GM23338 (cell line): ENCODE results near the gene CRYBG2. TPM values are rescaled to one million over a fixed set of nuclear protein-coding genes. Genes with fewer than 3 reads are reported as not detected.

Source experiments
- ATAC-seq: fragments of 200-7000 bp; cut with Tn5 transposase; 3 replicates; pipeline ENCODE4 v1.9.1; 2020
- DNase-seq: peaks from one replicate; pipeline ENCODE4 v3.0.0-alpha.2; 2015; ENCODE audit warnings: low spot score
- H2AFZ ChIP-seq: fragments of 200-600 bp; sonication (generic); 2 replicates; pipeline ENCODE4 v1.8.0; 2016; ENCODE audit warnings: antibody characterized with exemption, mild to moderate bottlenecking, moderate library complexity
- H3F3A ChIP-seq: fragments of 200-600 bp; sonication (generic); replicated peaks from 2 replicates; pipeline ENCODE4 v1.8.0; 2017; ENCODE audit warnings: antibody characterized with exemption, mixed run types, low read depth
- H3K27ac ChIP-seq: fragments of 200-600 bp; sonication (generic); 2 replicates; pipeline ENCODE4 v1.6.1; 2016; ENCODE audit warnings: low read depth
- H3K27me3 ChIP-seq: fragments of 200-600 bp; sonication (generic); 2 replicates; pipeline ENCODE4 v1.8.0; 2016; ENCODE audit warnings: mild to moderate bottlenecking, mixed run types, moderate library complexity; ENCODE audit not compliant: insufficient read depth
- H3K36me3 ChIP-seq: fragments of 200-600 bp; sonication (generic); 2 replicates; pipeline ENCODE4 v1.8.0; 2016; ENCODE audit warnings: mild to moderate bottlenecking; ENCODE audit not compliant: insufficient read depth
- H3K4me1 ChIP-seq: fragments of 200-600 bp; sonication (generic); 2 replicates; pipeline ENCODE4 v1.8.0; 2016; ENCODE audit warnings: mild to moderate bottlenecking, moderate library complexity; ENCODE audit not compliant: insufficient read depth
- H3K4me2 ChIP-seq: fragments of 200-600 bp; sonication (generic); 2 replicates; pipeline ENCODE4 v1.7.1; 2017; ENCODE audit warnings: mixed run types
- H3K4me3 ChIP-seq: fragments of 200-600 bp; sonication (generic); 2 replicates; pipeline ENCODE4 v1.6.1; 2016; ENCODE audit warnings: mixed run types
- H3K79me2 ChIP-seq: fragments of 200-600 bp; sonication (generic); replicated peaks from 2 replicates; pipeline ENCODE4 v1.8.0; 2017; ENCODE audit warnings: mild to moderate bottlenecking; ENCODE audit not compliant: insufficient read depth
- H3K9me2 ChIP-seq: fragments of 200-600 bp; sonication (generic); 2 replicates; pipeline ENCODE4 v1.8.0; 2017; ENCODE audit not compliant: insufficient read depth
- H4K20me1 ChIP-seq: fragments of 200-600 bp; sonication (generic); replicated peaks from 2 replicates; pipeline ENCODE4 v1.8.0; 2017; ENCODE audit warnings: mild to moderate bottlenecking; ENCODE audit not compliant: insufficient read depth
- H3K27ac Mint-ChIP-seq: 2 replicates; pipeline ENCODE4 v1.8.0; 2020; ENCODE audit warnings: inconsistent platforms, mild to moderate bottlenecking, moderate library complexity, mixed read lengths
- H3K27me3 Mint-ChIP-seq: 3 replicates; pipeline ENCODE4 v1.8.0; 2022; ENCODE audit warnings: low read depth, mild to moderate bottlenecking, moderate library complexity, mixed read lengths, inconsistent platforms; ENCODE audit not compliant: insufficient read depth, poor library complexity
- H3K36me3 Mint-ChIP-seq: 3 replicates; pipeline ENCODE4 v1.8.0; 2021; ENCODE audit warnings: low read depth, mild to moderate bottlenecking, inconsistent platforms, moderate library complexity, mixed read lengths
- H3K4me1 Mint-ChIP-seq: 3 replicates; pipeline ENCODE4 v1.8.0; 2020; ENCODE audit warnings: mild to moderate bottlenecking, inconsistent platforms, mixed read lengths
- H3K4me3 Mint-ChIP-seq: 3 replicates; pipeline ENCODE4 v1.8.0; 2021; ENCODE audit warnings: moderate library complexity, mild to moderate bottlenecking, inconsistent platforms, mixed read lengths
- H3K9me3 Mint-ChIP-seq: 3 replicates; pipeline ENCODE4 v1.8.0; 2020; ENCODE audit warnings: moderate library complexity, mild to moderate bottlenecking, inconsistent platforms, mixed read lengths
- ETS1 ChIP-seq: IDR thresholded peaks from 2 replicates; pipeline ENCODE4 v1.6.1; 2016; ENCODE audit warnings: antibody characterized with exemption
- EZH2phosphoT487 ChIP-seq: fragments of 200-600 bp; sonication (generic); IDR thresholded peaks from one replicate; pipeline ENCODE4 v1.8.1; 2018; ENCODE audit warnings: antibody characterized with exemption; ENCODE audit not compliant: unreplicated experiment
- NANOG ChIP-seq: IDR thresholded peaks from 2 replicates; pipeline ENCODE4 v1.6.1; 2016; ENCODE audit warnings: antibody characterized with exemption, borderline replicate concordance
- ZNF462 ChIP-seq: fragments of 250-450 bp; sonication (Bioruptor Pico); IDR thresholded peaks from 2 replicates; pipeline ENCODE4 v1.5.0; 2020; ENCODE audit warnings: mild to moderate bottlenecking, moderate library complexity
- polyA plus RNA-seq: library from polyadenylated mRNA; unstranded; fragments of >200 nt; fragmentation: Nextera tagmentation; extraction: Ambion mirVana; gene quantifications from 2 replicates; pipeline ENCODE4 v1.2.1, GENCODE V29; 2016
- total RNA-seq: library from RNA; depleted of rRNA; stranded (reverse); fragments of >200 nt; shearing (Covaris generic); gene quantifications from 2 replicates; pipeline ENCODE4 v1.2.3, GENCODE V29; 2014
- TF ChIP-seq, protein P1 (sequence below), 2 experiments: fragments of 200-600 bp in 1 of 2; sonication (generic) in 1 of 2; conservative IDR thresholded peaks; 2 replicates each; pipeline versions ENCODE4 v1.5.1 to v1.6.1; 2016 to 2017; ENCODE audit warnings: antibody characterized with exemption in 2 of 2, low read depth in 2 of 2, mild to moderate bottlenecking in 2 of 2, moderate library complexity in 1 of 2

CRYBG2 gene
- total and polyA plus RNA-seq, 2 experiments from 2014 or later: 17.6 to 18.4 TPM

- no peak for TF ChIP-seq EZH2phosphoT487
- TF ChIP-seq ZNF462 (CRISPR knock-in tag): no peak
- TF ChIP-seq ETS1: no peak
Measured at GRCh38 chr1:26290882-26291261, 63.1 kb downstream of the CRYBG2 start (continued).

DNA sequence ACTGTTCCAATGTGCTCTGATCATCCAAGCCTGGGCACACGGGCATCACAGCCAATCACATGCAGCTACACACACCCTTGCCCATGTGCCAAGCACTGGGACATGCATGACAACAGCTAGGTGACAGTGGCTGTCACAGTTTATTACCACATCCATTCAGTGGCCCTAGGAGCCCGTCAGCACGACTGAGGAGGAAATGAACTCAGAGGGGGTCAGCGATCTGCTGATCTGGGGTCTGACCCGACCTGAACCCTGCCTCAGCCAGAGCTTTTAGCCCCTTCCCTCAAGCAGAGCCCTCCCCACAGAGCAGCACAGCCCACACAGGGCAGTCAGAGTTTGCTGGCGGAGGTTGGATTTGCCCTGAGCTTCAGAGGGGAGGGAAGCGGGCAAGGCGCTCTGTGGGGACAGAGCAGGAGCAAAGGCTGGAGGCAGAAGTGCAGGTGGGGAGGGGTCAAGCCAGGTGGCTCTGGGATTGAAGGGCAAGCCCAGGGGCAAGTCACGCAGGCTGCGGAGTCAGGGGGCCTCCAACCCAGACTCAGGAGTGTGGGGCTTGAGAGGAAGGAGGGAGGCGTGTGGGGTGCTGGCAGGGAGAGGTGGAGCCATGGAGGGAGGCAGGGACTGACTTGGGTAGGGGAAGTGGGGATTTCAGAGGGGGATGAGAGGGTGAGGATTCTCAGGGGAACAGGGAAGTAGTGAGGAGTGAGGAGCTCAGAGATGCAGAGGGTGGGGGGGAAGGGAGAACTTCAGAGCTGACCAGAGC lies 63.6 kb downstream of the CRYBG2 start:
- peaks cover 27% of the 10 kb centered on the region for H3K4me1 Mint-ChIP-seq
- H3K4me3 ChIP-seq: no peak overlapping the region
- H3K4me1 ChIP-seq: peaks cover 7% of the 10 kb centered on the region; the same call in 1 of the 2 replicates
- no peaks in the 10 kb centered on the region for H3K79me2 ChIP-seq
- no peaks in the 10 kb centered on the region for H3K27me3 ChIP-seq
- H3K9me2 ChIP-seq: no peaks in the 10 kb centered on the region
- 0 out of 2 replicates have a peak, but pooled peaks cover 3% of the 10 kb centered on the region for H4K20me1 ChIP-seq
- DNase-seq (peak; percentile 41), ATAC-seq (peak; percentile 26)
- H2AFZ ChIP-seq: no peak overlapping the region
- peak overlapping the region; percentile 24; the same call in 1 of the 2 replicates for H3K27ac Mint-ChIP-seq
- H3K36me3 Mint-ChIP-seq: no peaks in the 10 kb centered on the region; the same call in 2 of the 3 replicates
- H3K36me3 ChIP-seq: no peaks in the 10 kb centered on the region
- H3K4me2 ChIP-seq: peak overlapping the region; percentile 48; the same call in 1 of the 2 replicates
- no peak overlapping the region for H3K27ac ChIP-seq
- H3F3A ChIP-seq: no peaks in the 10 kb centered on the region
- 0 out of 3 replicates have a peak overlapping the region, but pooled peaks have one; percentile 21 for H3K4me3 Mint-ChIP-seq
- no peaks in the 10 kb centered on the region for H3K9me3 Mint-ChIP-seq
- H3K27me3 Mint-ChIP-seq: peaks cover 3% of the 10 kb centered on the region
- TF ChIP-seq, protein P1, sequence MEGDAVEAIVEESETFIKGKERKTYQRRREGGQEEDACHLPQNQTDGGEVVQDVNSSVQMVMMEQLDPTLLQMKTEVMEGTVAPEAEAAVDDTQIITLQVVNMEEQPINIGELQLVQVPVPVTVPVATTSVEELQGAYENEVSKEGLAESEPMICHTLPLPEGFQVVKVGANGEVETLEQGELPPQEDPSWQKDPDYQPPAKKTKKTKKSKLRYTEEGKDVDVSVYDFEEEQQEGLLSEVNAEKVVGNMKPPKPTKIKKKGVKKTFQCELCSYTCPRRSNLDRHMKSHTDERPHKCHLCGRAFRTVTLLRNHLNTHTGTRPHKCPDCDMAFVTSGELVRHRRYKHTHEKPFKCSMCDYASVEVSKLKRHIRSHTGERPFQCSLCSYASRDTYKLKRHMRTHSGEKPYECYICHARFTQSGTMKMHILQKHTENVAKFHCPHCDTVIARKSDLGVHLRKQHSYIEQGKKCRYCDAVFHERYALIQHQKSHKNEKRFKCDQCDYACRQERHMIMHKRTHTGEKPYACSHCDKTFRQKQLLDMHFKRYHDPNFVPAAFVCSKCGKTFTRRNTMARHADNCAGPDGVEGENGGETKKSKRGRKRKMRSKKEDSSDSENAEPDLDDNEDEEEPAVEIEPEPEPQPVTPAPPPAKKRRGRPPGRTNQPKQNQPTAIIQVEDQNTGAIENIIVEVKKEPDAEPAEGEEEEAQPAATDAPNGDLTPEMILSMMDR (conservative IDR thresholded peaks at IDR 0.05; ENCODE audit: low read depth in 2 of 2): no peak
- no peak for TF ChIP-seq NANOG
